Measurements from ENCODE around the gene HEATR3.
A peak's percentile ranks its signal among the peaks of the same experiment; 100 is the strongest.

Gene HEATR3

DNA sequence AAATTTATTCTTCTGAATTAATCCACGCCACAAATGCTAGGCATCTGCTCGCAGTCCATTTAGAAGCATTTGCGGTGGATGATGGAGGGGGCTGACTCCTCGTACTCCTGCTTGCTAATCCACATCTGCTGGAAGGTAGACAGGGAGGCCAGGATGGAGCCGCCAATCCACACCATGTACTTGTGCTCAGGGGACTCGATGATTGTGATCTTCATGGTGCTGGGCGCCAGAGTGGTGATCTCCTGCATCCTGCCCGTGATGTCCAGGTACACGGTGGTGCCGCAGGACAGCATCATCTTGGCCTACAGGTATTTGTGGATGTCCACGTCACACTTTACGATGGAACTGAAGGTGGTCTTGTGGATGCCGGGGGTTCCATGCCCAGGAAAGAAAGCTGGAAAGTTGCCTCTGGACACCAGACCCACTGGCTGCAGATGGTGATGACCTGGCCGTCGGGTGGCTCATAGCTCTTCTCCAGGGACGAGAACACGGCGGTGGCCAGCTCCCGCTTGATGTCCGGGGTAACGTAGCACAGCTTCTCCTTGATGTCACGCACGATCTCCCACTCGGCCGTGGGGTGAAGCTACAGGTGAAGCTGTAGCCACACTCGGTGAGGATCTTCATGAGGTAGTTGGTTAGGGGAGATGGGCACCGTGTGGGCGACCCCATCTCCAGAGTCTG lies 7.5 kb upstream of the HEATR3 start:
- no peak for DNase-seq

DNA sequence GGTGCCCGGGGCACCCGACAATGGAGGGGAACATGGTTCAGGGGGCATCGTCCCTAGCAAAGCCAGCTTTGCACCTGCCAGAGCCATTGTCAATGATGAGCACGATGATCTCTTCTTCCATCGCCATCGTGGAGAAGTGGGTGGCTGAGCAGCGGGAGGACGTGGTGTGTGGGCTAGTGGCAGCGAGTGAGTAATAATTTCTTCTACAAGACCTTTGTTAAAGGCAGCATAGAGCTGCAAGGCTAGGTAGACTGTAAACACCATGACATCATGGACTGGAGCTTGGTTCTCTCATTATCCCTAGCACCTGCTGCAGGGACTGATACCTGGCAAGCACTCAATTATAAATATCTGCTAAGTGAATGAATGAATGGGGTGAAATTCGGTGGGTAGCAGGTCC lies 6.7 kb upstream of the HEATR3 start:
- DNase-seq: no peak

DNA sequence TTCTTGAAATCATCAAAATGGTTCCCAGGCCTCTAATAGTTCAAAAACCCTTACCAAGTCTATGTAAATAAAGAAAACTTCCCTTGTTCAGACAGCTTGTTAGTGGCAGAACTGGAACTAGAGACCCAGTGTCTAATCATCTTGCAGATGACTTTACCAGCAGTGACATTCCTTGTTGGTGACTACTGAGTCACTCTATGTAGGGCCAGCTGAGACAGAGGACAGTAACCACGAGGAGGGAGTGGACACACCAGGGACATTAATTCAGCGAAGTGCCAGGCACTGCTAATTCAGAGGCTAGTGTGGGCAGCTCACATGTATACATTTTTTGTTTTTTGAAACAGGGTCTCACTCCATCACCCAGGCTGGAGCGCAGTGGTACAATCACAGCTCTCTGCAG lies 6.1 kb upstream of the HEATR3 start:
- DNase-seq: no peak

DNA sequence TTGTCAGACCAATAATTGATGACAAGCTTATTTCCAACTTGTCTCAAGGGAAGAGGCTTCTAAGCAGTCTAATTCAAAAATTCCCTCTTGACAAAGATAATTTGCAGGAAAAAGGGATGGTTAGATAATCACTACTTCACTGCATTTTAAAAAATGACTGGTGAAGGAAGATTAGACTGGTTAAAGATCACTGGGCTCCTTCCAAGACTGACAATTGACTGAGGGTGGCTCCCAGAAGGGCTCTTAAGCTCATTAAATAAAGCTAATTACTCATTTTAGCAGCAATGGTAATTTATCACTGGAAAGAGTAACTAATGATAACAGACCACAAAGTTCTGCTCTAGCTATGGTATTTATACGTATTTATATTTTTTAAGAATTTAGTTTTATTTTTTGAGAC lies 4.4 kb upstream of the HEATR3 start:
- DNase-seq: no peak

DNA sequence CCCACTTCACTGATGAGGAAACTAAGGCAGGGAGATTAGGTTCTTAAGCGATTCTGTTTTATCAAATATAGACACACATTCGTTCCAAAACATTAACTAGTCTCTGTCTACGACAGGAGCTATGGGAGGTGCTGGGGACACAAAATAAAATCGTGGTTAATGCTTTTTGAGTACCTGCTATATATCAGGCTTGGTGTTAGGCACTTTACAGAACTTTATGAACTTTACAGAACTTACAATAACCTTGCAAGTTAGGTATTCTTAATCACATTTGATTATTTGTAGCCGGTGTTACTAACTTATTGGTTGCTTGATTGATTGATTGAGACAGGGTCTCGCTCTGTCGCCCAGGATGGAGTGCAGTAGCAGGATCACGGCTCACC lies 538 bp upstream of the HEATR3 start:
- DNase-seq: no peak

DNA sequence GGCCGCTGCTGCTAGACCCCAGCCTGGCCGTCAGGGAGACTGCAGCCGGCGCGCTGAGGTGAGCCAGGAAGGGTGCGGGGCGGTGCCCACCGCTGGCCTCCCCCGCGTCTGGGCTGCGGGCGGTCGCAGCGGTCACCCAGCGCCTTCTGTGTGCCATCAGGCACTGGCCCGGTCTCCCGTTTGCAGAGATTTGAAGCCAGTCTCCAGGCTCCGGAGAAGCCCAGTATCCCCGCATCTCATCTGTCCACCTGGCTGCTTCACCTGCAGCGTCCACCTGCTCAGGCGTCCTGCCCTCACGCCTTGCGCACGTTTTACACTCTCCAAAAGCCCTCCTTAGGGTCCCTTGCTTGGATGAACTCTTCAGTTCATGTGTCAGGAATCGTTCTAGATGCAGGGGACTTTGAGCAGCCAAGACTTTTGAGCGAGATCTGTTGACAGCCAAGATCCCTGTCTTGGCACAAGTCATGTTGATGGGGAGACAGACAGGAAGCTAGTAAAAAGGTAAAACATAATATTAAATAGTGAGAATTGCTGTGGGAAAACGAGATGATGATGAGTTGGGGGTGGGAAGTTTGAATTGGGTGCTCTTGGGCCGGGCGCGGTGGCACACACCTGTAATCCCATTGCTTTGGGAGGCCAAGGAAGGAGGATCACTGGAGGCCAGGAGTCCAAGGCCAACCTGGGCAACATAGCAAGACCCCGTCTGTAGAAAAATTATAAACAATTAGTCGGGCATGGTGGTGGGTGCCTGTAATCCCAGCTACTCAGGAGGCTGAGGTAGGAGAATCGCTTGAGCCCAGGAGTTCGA lies 916 bp downstream of the HEATR3 start:
- no peak for DNase-seq

DNA sequence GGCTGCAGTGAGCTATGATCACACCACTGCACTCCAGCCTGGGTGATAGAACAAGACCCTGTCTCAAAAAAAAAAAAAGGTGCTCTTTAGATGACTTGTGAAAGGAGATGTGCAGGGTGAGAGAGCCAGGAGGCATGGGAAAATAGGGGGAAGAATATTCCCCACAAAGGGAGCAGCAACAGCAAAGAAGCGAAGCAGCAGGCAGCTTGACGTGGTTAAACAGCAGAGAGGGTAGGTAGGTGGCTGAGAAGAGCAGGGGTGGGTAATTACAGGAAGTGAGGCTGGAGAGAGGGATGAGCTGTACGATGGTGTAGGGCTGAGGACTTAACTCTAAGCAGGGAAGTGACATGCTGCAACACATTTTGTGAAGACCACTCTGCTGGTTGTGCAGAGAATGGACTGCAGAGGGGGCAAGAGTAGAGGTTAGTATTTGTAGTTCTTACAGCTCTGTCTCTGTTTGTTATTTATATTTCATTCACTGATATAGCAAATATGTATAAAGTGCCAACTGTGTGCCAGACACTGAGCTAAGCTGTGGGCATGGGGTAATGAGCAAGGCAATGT lies 1.6 kb downstream of the HEATR3 start:
- DNase-seq: peak; percentile 30

DNA sequence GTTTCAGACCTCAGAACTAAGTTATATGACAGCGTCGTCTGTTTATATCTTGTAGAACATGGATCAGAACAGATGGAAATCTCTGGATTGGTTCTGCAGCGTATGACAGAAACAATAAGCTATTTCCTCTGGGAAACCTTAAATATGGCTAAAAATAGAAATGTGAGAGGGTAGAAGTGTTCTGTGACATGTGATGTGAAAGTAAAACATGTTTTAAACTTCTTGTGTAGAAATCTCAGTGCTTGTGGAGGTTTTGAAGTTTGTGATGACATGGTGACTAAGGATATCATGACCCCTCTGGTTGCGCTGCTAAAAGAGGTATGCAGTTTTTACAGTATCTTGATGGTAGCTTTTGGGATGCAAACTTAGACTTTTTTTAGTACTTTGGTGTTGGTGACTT lies 2.8 kb downstream of the HEATR3 start:
- DNase-seq: no peak

DNA sequence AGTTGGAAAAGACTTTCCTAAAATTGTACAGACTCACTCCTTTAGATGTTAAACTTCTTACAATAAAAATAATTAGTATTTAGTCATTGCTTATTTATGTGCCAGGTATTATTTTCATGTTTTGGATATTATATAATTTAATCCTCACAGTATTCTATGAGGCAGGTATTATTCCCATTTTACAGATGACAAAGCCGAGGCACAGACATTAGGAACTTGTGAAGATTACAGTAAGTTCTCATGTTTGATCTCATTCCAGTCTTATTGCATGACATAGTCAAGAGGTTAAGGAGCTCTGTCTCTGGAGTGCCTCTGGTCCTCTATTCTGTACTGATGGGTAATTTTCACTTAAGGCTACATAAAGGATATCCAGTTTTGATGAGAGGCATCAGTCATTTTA lies 3.3 kb downstream of the HEATR3 start:
- no peak for DNase-seq

DNA sequence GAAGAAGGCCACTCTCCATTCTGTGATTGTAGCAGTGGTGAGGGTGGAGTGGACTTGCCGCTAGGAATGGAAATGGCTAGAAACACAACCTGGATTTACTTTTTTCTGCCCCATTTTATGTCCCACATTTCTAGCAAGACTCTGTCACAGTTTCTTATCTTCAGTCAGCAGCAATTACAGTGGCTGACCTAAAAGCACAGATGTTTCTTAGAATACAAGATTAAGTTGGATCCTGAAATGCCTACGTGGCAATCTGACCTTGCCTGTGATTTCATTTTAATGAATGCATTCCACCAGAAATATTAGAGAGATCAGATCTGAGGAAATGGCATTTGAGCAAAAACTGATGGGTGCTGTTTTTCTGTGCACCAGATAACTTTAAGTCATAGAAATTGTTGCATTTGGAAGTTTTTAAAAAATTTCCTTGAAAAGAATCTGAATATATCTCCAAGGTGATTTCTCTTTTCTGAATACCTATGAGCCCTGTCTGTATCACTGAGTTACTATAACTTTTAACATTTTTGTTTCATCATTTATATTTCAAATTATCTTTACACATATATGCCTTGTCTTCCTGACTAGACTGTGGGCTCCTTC lies 5.4 kb downstream of the HEATR3 start:
- no peak for DNase-seq

DNA sequence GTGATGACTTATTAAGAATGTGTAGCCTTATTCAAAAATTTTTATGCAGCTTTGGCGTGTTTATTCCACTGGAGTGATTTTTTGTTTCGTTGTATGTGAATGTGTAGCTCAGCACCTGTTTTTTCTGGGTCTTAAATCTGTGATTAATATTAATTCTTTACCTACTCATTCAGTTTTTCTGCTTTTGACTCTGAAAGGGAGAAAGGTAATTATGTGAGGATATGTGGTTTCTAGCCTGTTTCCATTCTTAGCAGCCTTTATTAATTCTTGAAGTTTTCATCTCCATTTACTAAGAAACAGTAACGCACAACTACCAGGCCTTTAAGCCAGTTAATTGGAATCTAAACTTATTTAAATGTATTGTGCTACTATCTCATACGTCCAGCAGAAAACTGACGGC lies 7.0 kb downstream of the HEATR3 start:
- DNase-seq: no peak

DNA sequence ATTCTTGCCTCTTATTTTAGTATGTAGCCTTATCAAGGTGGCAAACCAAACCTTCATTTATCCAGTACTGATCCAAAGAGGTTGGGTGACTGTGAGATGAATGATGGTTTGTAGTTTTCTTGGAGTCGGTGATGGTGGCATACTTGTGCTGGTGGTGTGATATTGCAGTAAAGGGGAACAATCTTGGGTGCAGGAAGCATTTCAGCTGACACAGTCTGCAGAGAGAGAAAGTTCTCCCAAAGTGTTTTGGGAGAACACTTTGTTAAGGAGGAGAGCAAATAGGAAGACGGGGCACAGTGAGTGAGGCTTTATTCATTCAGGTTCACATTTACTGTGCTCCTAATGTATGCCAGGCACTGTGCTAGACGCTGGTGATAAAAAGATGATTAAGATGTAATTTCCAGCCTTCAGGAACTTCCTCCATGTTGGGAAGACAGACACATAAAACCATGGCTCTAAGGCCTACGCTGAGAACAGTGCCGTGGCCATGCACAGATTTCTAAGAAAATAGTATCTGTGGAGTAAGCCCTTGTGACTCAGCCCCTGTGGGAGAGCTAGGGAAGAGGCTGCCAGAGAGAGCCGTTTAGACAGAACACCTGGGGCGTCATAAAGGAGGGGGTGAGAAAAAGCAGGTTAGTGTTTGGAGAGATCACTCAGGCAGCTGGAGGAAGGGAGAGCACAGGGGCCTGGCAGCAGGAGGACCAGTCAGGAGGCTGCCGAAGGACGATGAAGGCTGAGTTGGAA lies 13.8 kb downstream of the HEATR3 start:
- DNase-seq: no peak

DNA sequence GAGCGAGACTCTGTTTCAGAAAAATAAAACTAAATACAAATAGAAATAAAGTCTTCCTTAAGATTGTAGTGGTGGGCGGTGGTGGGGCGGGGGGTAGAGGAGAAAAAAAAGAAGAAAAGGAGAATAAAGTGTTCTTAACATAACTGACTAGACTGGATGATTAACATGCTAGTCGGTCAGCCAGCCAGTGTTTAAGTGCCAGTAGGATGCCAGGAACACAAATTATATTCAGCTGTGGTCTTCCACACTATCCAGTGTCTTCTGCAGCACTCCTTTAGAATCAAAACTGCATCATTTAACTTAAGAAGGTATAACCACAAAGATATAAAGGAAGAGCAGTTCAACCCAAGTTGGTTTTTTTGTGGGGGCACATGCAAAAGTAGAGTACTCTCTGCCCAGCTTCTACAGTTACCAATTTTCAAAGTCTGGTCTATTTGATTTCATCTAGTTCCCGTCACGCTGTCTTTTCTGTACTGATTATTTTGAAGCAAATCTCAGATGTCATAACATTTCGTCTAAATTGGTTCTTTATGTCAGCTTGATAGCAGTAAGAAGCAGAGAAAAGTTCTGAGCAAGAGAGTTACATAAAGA lies 15.8 kb downstream of the HEATR3 start:
- DNase-seq: no peak

DNA sequence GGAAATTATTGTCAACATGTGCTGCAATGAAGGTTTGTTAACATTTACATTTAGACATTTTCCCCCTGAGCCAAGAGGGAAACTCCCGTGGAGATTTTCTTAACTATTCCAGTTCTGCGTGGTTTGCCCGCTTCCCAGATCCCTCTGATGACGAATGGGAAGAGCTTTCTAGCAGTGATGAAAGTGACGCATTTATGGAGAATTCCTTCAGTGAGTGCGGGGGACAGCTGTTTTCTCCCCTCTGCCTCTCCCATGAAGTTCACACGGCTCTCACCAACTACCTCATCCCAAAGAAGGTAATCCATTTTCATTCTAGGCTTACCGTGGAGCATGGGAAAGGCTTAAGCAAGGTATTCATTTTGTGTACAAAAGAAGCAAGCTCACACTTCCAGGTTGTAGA lies 18.2 kb downstream of the HEATR3 start:
- DNase-seq: no peak

DNA sequence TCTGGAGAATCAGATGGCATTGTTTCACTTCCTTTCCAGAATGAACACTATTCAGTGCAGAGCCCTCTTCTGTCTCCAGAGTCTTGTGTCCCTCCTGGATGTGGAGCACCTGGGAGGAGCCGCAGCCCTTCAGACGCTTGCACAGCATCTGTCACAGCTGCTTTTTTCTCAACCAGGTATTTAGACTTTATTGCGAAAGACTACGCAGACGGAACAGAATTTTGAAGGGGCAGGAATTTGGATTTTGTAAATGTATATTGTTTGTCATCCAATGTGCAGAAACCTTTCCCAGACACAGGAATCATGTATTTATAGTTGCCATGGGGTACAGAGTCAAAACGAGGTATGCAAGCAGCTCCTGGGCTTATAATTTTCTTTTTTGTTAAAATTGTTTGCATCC lies 20.4 kb downstream of the HEATR3 start:
- DNase-seq: no peak

DNA sequence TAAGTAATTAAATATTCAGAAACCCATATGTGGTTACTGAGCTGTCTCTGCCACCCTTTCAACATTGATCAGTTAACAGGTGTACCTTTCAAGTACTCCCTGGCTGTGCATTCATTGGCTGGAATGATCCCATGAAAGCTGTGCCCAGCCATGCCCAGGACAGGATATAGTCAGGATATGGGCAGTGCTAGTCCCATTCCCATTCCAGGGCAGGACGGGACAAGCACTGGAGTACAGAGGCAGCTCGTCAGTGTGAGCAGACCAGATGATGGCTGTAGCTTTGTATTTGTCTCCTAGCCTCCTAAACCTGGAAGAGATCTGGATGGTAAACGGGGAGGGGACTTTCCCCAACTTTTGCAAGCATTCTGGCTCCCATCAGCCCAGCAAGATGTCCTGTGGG lies 22.5 kb downstream of the HEATR3 start:
- DNase-seq: no peak

DNA sequence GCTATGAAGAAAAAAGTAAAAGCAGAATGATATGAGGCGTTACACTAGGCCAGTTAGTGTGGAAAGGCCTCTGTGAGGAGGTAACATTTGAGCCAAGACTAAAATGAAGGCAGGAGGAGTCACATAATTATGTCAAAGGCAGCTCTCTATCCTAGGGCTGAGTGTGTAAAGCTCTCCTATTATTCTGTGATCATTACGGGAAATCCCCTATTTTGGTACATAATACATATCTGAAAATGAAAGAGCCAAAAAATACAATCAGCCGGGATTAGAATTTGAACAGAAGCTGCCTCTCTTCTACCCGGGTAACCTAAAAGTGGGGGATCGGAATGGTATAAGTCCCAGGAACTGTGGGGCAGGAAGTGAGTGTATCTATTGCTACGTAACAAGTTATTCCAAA lies 27.1 kb downstream of the HEATR3 start:
- DNase-seq: no peak

DNA sequence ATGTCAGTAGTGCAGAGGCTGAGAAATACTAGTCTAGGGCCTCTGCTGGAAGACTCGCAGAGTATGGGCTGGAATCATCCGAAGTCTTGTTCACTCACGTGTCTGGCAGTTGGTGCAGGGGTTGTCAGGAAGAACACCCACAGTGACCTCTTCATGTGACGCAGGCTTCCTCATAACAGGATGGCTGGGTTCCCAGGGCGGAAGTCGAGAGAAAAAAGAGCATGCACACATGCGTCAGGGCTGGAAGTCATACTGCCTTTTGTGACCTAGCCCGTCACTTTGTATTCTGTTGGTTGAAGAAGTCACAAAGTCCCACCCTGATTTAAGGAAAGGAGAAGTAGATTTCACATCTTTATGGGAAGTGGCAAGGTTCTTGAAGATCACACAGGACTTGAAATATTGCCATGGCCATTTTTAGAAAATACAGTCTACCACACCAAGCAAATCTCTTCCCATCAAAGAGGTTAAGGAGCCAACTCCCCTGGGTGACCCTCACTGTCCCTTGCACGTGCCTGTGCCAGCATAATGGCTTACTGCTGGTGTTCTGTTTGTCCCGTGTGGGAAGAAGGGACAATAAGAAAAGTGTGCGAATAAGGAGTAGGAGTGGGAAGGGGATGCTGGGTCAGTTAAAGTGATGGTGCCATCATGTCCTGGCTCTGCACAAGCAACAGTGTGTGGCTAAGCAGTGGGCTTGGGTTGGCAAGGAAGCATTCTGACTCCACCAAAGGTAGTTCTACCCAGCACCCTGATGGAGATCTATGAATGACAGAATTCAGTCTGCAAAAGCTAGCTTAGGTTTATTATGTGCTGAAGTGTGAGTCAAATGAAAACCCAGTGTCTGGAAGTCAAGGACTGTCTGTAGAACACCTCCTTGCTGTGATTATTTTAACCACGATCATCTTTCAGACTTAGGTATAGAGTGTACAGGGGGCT lies 28.1 kb downstream of the HEATR3 start:
- DNase-seq: no peak

DNA sequence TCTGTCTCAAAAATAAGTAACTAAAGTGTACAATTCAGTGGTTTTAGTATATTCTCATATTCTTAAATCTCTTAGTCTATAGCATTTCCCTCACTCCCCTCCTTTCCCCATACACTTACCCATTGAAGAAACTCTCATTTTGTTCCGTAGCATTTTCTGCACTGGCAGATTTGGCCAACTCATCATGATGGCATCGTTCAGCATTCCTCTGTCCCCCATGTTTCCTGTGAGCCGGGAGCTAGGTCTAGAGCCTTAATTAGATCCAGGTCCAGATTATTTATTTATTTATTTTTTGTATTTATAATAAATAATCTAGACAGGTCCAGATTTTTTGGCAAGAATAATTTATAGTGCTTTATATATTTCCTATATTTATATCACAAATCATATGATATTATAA lies 31.0 kb downstream of the HEATR3 start:
- DNase-seq: no peak

DNA sequence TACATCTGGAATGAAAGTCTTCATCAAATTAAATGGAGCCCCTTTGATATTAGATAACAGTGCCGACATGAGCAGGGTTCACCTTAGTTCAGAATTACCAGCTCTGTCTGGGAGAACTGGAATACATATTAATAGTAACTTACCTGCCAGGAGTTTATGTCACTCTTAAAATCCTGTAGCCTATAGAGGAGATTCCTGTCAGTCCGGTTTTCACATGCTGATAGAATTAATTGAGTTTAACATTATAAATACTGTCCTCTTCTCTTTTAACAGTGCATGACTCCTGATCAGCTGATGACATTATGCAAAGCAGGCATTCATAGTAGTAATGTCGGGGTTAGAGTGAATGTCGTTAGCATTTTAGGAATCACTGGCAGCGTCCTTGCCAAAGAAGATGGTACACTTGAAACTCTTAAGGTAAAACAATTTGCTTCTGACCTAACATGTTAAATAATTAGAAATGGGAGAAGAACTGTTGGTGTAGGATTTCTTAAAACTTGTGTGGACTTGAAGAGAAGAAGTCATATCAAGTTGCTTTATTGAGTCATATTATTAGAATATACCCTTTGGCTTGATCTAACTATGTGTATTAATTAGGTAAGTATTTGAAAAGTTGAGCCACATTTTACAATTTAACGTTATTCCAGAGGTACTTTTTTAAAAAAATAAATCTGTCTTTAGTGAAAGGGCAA lies 34.3 kb downstream of the HEATR3 start:
- DNase-seq: no peak
